ENCODE measurements around the gene RIT1.

Gene RIT1

GRCh38 chr1:155889566-155889965 lies 21.6 kb downstream of the RIT1 start:
- peak; percentile 5 for DNase-seq

- DNase-seq, result no peak
These were observed 22.7 kb downstream of the RIT1 start for GRCh38 chr1:155888481-155888880.

DNA sequence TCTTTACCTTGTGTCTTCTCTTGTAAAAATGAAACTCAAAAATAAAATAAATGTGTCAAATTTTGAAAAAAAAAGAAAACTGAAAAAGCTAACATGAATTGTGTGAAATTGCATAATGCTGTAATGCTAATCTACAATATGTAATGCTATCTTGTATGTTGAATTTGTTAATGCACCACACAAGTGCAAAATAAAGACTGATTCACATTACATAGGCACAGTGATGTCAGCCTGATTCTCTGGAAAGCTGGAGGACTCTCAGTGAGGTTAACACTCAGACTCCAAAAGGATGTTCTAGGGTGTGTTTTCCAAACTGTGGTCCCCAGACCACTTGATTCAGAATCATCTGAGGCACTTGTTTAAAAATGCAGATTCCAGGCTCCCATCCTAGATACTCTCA lies 26.2 kb downstream of the RIT1 start:
- DNase-seq, result no peak

GRCh38 chr1:155884031-155884960 lies 26.9 kb downstream of the RIT1 start:
- no peak for DNase-seq

- no peak for DNase-seq
These were observed 28.4 kb downstream of the RIT1 start for GRCh38 chr1:155882766-155883165.

- no peak for DNase-seq
These were observed 28.9 kb downstream of the RIT1 start for GRCh38 chr1:155882235-155882634.

- no peak for DNase-seq
These were observed 30.2 kb downstream of the RIT1 start for GRCh38 chr1:155880950-155881349.

DNA sequence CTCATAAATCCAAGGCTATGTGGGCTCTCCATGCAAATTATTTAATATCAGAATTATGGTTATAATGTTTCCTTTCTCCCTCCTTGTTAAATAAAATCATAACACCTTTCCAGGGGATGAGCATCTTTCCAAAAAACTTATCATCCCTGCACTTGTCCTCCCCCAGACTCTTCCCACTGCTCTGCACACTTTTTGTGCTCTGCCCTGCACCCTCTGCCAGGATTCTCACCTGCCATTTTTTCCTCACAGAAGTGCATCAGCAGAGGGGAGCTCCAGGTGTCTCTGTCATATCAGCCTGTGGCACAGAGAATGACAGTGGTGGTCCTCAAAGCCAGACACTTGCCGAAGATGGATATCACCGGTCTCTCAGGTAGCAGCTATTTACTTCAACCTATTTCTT lies 30.9 kb downstream of the RIT1 start:
- DNase-seq, result no peak

- DNase-seq, result no peak
These were observed 33.2 kb downstream of the RIT1 start for GRCh38 chr1:155877945-155878344.

- DNase-seq, result no peak
These were observed 37.3 kb downstream of the RIT1 start for GRCh38 chr1:155873860-155874259.

DNA sequence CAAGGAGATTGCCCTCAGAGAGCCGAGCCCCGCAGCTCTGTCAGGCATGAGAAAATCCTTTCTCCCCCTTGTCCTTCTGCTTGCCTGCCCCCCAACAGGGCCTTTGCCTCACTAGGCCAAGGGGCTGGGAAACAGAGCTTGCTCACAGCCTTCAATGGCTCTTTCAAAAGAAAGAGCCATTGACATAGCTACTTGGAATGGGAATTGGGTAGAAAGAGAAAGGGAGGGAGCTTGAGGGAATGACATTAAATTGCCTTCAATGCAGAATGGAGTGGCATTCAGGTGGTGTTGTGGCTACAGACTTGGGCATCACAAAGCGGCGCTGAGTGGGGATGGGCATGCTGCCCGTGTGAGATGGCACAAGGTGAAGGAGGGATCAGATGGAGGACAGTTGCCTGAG lies 38.6 kb downstream of the RIT1 start:
- no peak for DNase-seq

DNA sequence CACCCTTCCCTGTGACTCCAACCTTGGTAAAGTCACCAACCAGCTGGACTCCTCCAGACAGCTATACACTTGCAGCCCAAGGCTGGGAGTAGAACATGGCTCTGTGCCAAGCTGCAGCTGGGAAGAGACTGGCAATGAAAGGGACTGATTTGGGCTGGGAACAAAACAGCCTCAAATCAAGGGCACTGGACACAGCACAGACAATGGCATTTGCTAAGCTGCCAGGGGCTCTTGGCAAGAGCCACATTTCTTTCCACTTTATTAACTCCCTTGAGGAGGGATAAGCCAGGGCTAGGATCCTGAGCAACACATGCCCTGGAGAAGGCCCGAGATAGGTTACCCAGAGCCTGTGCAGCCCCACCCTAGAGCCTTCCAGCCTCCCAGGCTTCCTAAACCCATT lies 39.8 kb downstream of the RIT1 start:
- DNase-seq, result no peak

- no peak for DNase-seq
These were observed 43.4 kb downstream of the RIT1 start for GRCh38 chr1:155867766-155868165.

- peak; percentile 72 for DNase-seq
These were observed 46.8 kb downstream of the RIT1 start for GRCh38 chr1:155864393-155864792.

- no peak for DNase-seq
These were observed 49.3 kb downstream of the RIT1 start for GRCh38 chr1:155861896-155862295.

- DNase-seq, result no peak
These were observed 50.1 kb downstream of the RIT1 start for GRCh38 chr1:155860970-155861510.

GRCh38 chr1:155859881-155860871 lies 51.0 kb downstream of the RIT1 start:
- peak; percentile 58 for DNase-seq

DNA sequence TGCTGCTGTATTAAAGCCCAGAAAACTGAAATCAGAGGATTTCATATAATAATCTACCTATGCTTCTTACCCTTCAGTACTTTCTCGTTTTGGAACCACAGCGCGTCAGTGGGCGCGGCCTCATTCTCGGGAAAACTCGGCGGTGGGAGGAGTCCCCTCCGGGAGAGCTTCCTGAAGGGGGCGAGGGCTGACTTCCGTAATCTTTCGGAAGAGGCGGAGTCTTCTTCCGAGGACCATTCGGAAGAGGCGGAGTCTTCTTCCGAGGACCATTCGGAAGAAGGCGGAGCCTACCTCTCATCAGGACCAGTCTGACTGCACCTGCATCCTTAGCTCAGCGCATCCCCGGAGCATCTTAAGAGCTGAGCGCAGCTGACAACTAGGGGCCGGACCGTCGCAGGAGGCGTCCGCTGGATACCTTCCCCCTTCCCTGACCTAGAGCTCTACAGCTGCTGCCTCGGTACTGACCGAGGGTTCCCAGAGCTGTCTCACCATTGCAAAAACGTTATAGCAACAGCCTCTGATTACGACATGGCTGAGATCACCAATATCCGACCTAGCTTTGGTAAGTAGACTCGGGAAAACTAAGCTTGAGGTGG lies 51.8 kb downstream of the RIT1 start, which contains the start of gene SYT11:
Gene SYT11, plus strand, starts transcription at position 334 of the 596 bp plus-strand sequence. Its CDS starts 195 bp downstream, at position 529.
- DNase-seq, result peak; percentile 92

GRCh38 chr1:155858800-155859233 lies 52.3 kb downstream of the RIT1 start:
- DNase-seq, result no peak

- DNase-seq, result peak; percentile 92
These were observed 53.9 kb downstream of the RIT1 start, which contains the start of gene GON4L for GRCh38 chr1:155856975-155857930. Gene GON4L (minus strand): TSS chr1:155857214. CDS start chr1:155853780, 3,434 bp downstream.
